MCF 10A (cell line): ENCODE measurements around the gene GULP1. TPM values are rescaled to one million over a fixed set of nuclear protein-coding genes. Genes with fewer than 3 reads are reported as not detected.

Source experiments
- BruUV-seq: library from RNA; stranded (reverse); fragments of 400-500 nt; replicated peaks from 2 replicates; lab custom pipeline; 2021; lab: Mats Ljungman, UMichigan
- CTCF ChIA-PET: fragments of 300-600 bp; sonication (Branson Sonifier 250); formaldehyde crosslinking; extraction: SDS; loops from one replicate; lab custom pipeline; 2021; ENCODE audit warnings: antibody characterized with exemption, inconsistent platforms; lab: Yijun Ruan, JAX
- POLR2A ChIA-PET: fragments of 300-600, 350-650 bp; sonication (Branson Sonifier 250); formaldehyde crosslinking; extraction: SDS; loops from one replicate; lab custom pipeline; 2020; ENCODE audit warnings: antibody characterized with exemption, inconsistent platforms; lab: Yijun Ruan, JAX
- DNase-seq: peaks from one replicate; pipeline ENCODE4 v3.0.0-alpha.2; 2018; ENCODE audit not compliant: unreplicated experiment
- H3K27ac Mint-ChIP-seq: one replicate; pipeline ENCODE4 v1.8.0; 2022; ENCODE audit warnings: mild to moderate bottlenecking, low read depth, mixed read lengths; ENCODE audit not compliant: unreplicated experiment
- H3K27me3 Mint-ChIP-seq: one replicate; pipeline ENCODE4 v1.8.0; 2022; ENCODE audit warnings: mixed read lengths; ENCODE audit not compliant: insufficient read depth, unreplicated experiment
- H3K36me3 Mint-ChIP-seq: one replicate; pipeline ENCODE4 v1.8.0; 2022; ENCODE audit warnings: mild to moderate bottlenecking, moderate library complexity, mixed read lengths; ENCODE audit not compliant: insufficient read depth, unreplicated experiment
- H3K4me1 Mint-ChIP-seq: one replicate; pipeline ENCODE4 v1.8.0; 2022; ENCODE audit warnings: mixed read lengths; ENCODE audit not compliant: insufficient read depth, unreplicated experiment
- H3K4me3 Mint-ChIP-seq: one replicate; pipeline ENCODE4 v1.8.0; 2022; ENCODE audit warnings: mild to moderate bottlenecking, moderate library complexity, mixed read lengths; ENCODE audit not compliant: unreplicated experiment
- H3K9me3 Mint-ChIP-seq: one replicate; pipeline ENCODE4 v1.8.0; 2022; ENCODE audit warnings: mixed read lengths; ENCODE audit not compliant: unreplicated experiment
- CTCF ChIP-seq: fragments of 200-600 bp; IDR thresholded peaks from one replicate; pipeline ENCODE4 v1.8.0; 2022; ENCODE audit warnings: antibody characterized with exemption, mild to moderate bottlenecking; ENCODE audit not compliant: unreplicated experiment
- intact Hi-C: fragments of 100-400 bp; cut with micrococcal nuclease; formaldehyde crosslinking; loops from 2 replicates; pipeline ENCODE4 v1.14.1; 2022
- total RNA-seq: library from RNA; stranded (reverse); gene quantifications from 2 replicates; pipeline ENCODE4 v1.2.3, GENCODE V29; 2022

GULP1 gene
- total RNA-seq, 1 experiment from 2014 or later = 4.2 TPM

DNA sequence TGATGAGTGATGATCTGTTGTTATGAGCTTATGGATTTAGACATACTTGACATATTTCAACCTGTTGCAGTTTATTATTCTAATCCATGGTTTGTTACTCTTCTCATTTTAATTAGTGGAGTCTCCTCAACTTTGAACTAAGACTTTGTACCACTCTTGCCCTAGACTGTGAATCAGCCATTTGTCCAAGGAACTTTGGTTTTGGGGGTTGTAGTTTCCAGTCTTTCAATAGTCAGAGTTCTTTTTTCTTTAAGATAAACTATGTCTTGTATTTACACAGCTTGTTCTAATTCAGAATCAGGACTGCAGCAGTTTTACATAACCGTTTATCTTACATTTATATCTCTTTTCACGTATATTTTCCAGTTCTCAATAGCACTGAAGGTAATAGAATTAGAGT lies 133.6 kb downstream of the GULP1 start:
- no peaks in the 10 kb centered on the region for H3K4me1 Mint-ChIP-seq
- ChIA-PET POLR2A (no interaction called here), CTCF (no interaction called here)
- H3K4me3 Mint-ChIP-seq = no peak overlapping the region
- no peaks in the 10 kb centered on the region for H3K9me3 Mint-ChIP-seq
- no peaks in the 10 kb centered on the region for H3K27me3 Mint-ChIP-seq
- DNase-seq = no peak
- no peak overlapping the region for H3K27ac Mint-ChIP-seq
- no peaks in the 10 kb centered on the region for H3K36me3 Mint-ChIP-seq
- no peak for TF ChIP-seq CTCF
- intact Hi-C loops = no loop called here
- no TSS peak for BruUV-seq

DNA sequence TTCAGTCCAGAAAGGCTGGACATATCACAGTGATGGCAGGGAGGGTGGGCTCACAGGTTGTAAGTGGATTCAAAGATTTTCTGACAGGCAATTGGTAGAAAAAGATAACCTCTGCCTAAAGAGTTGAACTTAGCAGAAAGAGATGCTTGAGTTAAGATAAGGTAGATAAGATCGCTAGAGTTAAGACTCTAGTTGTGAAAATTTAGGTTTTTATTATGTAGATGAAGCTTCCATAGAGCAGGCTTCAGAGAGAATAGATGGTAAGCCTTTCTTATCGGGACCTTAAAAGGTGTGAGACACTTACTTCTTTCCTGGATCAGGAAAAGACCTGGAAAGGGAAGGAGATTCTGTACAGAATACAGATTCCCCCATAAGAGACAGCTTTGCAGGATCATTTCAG lies 134.4 kb downstream of the GULP1 start:
- no peak for DNase-seq
- BruUV-seq = no TSS peak
- Mint-ChIP-seq H3K36me3 (no peaks in the 10 kb centered on the region), H3K4me3 (no peak overlapping the region), H3K4me1 (no peaks in the 10 kb centered on the region), H3K27ac (no peak overlapping the region), H3K27me3 (no peaks in the 10 kb centered on the region), H3K9me3 (no peaks in the 10 kb centered on the region)
- CTCF ChIA-PET = no interaction called here
- no peak for TF ChIP-seq CTCF
- intact Hi-C loops = no loop called here
- POLR2A ChIA-PET = interaction anchor here (0.6 kb wide), 1 partner anchor 22 kb away, joined by 3 read pairs; no protein-coding TSS in a partner anchor

GRCh38 chr2:188430705-188431104 lies 139.0 kb downstream of the GULP1 start:
- BruUV-seq = no TSS peak
- no peaks in the 10 kb centered on the region for H3K27me3 Mint-ChIP-seq
- intact Hi-C loops = no loop called here
- ChIA-PET CTCF (interaction anchor here (0.6 kb wide), 1 partner anchor 850 kb away, joined by 3 read pairs; no protein-coding TSS in a partner anchor), POLR2A (interaction anchor here (0.7 kb wide), 1 partner anchor 593 kb away, joined by 3 read pairs; no protein-coding TSS in a partner anchor)
- H3K36me3 Mint-ChIP-seq = no peaks in the 10 kb centered on the region
- no peaks in the 10 kb centered on the region for H3K4me1 Mint-ChIP-seq
- H3K4me3 Mint-ChIP-seq = no peak overlapping the region
- H3K9me3 Mint-ChIP-seq = no peaks in the 10 kb centered on the region
- no peak for TF ChIP-seq CTCF
- H3K27ac Mint-ChIP-seq = no peak overlapping the region
- no peak for DNase-seq

GRCh38 chr2:188434018-188434417 lies 142.3 kb downstream of the GULP1 start:
- ChIA-PET CTCF (interaction anchor here (1.2 kb wide), 1 partner anchor 151 kb away, joined by 3 read pairs; no protein-coding TSS in a partner anchor), POLR2A (interaction anchor here (0.6 kb wide), 1 partner anchor 807 kb away, joined by 3 read pairs; no protein-coding TSS in a partner anchor)

More at GRCh38 chr2:188434018-188434417, 142.3 kb downstream of the GULP1 start:
- Mint-ChIP-seq H3K9me3 (peaks cover 7% of the 10 kb centered on the region), H3K27me3 (no peaks in the 10 kb centered on the region), H3K4me3 (no peak overlapping the region), H3K36me3 (no peaks in the 10 kb centered on the region), H3K4me1 (no peaks in the 10 kb centered on the region), H3K27ac (no peak overlapping the region)
- DNase-seq = no peak
- TF ChIP-seq CTCF = no peak
- intact Hi-C loops = no loop called here
- no TSS peak for BruUV-seq
